GM10248 (cell line): ENCODE data around the gene ABCC6.
"Not testable (repeated sequence)": the region's sequence is repeated elsewhere in the genome, so short reads cannot be mapped to it uniquely, and the experiment has no call there.

ENCODE experiments used
- CTCF ChIA-PET: fragments of 300-600 bp; sonication (Branson Sonifier 250); formaldehyde crosslinking; extraction: SDS; loops from one replicate; lab custom pipeline; 2021; ENCODE audit warnings: antibody characterized with exemption; lab: Yijun Ruan, JAX
- POLR2A ChIA-PET: fragments of 350-650 bp; sonication (Branson Sonifier 250); formaldehyde crosslinking; extraction: SDS; loops from one replicate; lab custom pipeline; 2020; ENCODE audit warnings: antibody characterized with exemption; lab: Yijun Ruan, JAX
- DNase-seq: peaks from one replicate; pipeline ENCODE4 v3.0.0; 2012; ENCODE audit errors: extremely low spot score
- TF ChIP-seq, protein P1 (sequence below): IDR thresholded peaks from 2 replicates; pipeline ENCODE4 v1.5.1; 2012; ENCODE audit warnings: mild to moderate bottlenecking, low read depth; ENCODE audit errors: extremely low read depth, missing control alignments, control extremely low read depth

ABCC6 gene

DNA sequence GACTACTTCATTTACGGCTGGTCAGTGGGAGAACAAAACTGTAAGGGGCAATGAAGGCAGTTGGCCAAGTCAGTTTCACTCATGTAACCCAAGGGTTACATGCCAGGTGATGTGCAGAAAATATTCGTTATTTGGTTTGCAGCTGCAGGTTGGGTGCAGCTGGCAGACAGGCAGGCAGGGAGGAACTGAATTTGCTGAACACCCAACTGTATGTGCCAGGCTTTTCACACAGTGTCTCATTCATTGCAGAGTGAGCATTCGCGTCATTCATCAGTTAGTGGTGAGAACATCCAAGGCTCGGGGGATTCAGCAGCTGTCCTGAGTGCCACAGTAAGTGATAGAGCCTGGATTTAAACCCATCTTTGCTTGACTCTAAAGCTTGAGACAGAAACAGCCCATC lies 59.7 kb downstream of the ABCC6 start:
- ChIA-PET CTCF (no interaction called here), POLR2A (no interaction called here)
- no peak for DNase-seq
- TF ChIP-seq, protein P1, sequence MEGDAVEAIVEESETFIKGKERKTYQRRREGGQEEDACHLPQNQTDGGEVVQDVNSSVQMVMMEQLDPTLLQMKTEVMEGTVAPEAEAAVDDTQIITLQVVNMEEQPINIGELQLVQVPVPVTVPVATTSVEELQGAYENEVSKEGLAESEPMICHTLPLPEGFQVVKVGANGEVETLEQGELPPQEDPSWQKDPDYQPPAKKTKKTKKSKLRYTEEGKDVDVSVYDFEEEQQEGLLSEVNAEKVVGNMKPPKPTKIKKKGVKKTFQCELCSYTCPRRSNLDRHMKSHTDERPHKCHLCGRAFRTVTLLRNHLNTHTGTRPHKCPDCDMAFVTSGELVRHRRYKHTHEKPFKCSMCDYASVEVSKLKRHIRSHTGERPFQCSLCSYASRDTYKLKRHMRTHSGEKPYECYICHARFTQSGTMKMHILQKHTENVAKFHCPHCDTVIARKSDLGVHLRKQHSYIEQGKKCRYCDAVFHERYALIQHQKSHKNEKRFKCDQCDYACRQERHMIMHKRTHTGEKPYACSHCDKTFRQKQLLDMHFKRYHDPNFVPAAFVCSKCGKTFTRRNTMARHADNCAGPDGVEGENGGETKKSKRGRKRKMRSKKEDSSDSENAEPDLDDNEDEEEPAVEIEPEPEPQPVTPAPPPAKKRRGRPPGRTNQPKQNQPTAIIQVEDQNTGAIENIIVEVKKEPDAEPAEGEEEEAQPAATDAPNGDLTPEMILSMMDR: no peak

DNA sequence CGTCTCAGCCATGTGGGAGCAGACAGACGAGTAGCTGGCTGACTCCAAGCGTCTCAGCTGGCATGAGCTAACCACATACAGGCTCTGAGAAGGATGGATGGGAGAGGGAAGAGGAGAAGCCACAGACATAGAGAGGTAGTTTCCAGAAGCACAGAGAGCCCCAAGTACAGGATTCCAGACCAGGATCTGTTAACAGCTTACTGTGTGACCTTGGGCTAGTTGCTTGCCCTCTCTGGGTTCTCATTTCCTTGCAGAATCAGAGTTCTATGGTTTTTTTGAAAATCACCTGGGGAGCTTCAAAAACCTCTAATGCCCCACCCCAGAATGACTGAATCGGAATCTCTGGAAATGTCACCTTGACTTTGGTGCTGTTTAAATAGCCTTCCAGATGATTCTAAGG lies 60.2 kb downstream of the ABCC6 start:
- POLR2A ChIA-PET: no interaction called here
- no peak for DNase-seq
- CTCF ChIA-PET: no interaction called here

DNA sequence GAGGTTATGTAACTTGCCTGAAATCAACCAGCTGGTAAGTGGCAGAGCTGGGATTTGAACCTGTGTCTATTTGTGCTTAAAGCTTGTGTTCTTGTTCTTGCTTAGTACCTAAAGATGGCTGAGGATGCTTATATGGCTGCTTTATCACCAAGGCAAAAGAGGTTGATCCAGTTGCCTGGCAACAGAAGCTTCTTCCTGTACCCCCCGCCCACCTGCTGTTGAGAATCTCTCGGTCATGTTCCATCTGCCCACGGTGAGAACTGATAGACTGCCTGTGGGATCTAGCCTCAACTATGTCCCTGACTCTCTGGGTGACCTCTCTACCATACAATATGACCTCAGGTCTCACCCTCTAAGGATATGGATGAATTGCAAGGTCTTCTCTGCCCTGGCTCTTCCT lies 60.7 kb downstream of the ABCC6 start:
- no peak for DNase-seq
- ChIA-PET POLR2A (no interaction called here), CTCF (no interaction called here)
- TF ChIP-seq, protein P1: no peak

More for the DNA sequence above, 60.2 kb downstream of the ABCC6 start:
- TF ChIP-seq, protein P1: no peak

DNA sequence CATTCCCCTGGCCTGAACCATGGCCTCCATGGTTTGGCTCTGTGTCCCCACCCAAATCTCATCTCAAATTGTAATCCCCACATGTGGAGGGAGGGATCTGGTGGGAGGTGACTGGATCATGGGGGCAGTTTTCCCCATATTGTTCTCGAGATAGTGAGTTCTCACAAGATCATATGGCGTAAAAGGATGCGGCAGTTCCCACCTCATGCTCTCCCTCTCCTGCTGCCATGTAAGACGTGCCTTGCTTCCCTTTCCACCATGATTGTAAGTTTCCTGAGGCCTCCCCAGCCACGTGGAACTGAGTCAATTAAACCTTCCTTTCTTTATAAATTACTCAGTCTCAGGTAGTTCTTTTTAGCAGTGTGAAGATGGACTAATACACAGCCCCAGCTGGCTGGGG lies 61.5 kb downstream of the ABCC6 start:
- CTCF ChIA-PET, POLR2A ChIA-PET, DNase-seq: not testable (repeated sequence)

DNA sequence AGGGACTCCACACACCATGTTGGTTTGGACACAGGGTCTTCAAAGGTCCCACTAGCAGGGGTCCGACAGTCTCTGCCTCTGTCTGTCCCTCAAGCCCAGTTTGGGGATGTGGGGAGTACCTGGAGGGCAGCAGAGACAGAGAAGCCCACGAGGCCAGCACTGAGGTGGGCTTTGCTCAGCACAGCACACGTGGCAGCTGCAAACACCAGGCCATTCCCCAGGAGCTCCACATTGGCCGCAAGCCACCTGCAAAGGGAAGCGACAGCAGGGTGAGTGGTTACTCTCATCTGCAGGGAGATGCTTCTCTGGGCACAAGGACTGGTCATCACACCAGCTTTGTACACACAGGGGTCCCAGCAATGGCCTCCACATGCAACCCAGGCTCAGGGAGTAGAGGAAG lies 62.0 kb downstream of the ABCC6 start:
- TF ChIP-seq, protein P1: no peak
- CTCF ChIA-PET: no interaction called here
- POLR2A ChIA-PET: no interaction called here

DNA sequence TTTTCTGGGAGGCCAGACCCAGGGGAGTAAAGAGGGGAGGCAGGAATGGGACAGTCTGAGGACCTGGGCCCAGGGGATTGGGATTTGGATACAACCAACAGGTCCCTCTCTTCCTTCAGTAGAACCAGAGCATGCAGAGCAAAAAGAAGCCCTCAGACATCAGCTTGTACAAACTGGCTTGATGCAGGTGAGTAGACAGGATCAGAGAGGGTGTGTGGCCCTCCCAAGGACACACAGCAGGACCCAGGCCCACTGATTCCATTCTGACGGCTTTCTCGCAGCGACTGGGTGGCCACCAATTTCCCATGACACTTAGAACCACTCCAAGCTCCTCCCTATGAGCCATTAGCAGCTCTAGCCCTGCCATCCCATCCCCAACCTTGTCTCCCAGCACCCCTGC lies 63.6 kb downstream of the ABCC6 start:
- POLR2A ChIA-PET: no interaction called here
- TF ChIP-seq, protein P1: no peak
- CTCF ChIA-PET: no interaction called here
- DNase-seq: no peak

More for the DNA sequence above, 62.0 kb downstream of the ABCC6 start:
- DNase-seq: no peak

DNA sequence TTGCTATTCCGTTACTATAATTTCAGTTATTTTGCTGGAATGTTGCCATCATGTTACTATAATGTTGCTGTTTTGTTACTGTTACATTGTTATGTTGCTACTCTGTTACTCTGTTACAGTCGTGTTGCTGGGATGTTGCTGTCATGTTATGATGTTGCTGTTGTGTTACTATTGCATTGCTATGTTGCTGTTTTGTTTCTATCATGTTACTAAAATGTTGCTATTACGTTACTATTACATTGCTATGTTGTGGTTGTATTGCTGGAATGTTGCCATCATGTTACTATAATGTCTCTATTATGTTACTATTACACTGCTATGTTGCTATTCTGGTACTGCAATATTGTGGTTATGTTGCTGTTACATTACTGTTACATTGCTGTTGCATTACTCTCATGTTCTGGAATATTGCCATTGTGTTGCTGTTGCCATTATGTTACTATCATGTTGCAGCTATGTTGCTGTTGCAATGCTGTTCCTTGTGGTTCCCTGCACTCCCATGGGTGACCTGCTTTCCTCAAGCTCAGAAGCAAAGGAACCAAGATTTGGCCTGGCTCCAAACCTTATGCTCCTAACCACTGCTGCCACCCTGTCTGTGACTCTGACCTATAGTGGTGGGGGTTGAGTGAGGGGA lies 64.4 kb downstream of the ABCC6 start:
- TF ChIP-seq, protein P1: no peak
- DNase-seq: no peak
- ChIA-PET CTCF (no interaction called here), POLR2A (no interaction called here)
